Measurements from ENCODE around the gene ATAD5.
"Not testable (repeated sequence)": the region's sequence is repeated elsewhere in the genome, so short reads cannot be mapped to it uniquely, and the experiment has no call there.

The ATAD5 gene

DNA sequence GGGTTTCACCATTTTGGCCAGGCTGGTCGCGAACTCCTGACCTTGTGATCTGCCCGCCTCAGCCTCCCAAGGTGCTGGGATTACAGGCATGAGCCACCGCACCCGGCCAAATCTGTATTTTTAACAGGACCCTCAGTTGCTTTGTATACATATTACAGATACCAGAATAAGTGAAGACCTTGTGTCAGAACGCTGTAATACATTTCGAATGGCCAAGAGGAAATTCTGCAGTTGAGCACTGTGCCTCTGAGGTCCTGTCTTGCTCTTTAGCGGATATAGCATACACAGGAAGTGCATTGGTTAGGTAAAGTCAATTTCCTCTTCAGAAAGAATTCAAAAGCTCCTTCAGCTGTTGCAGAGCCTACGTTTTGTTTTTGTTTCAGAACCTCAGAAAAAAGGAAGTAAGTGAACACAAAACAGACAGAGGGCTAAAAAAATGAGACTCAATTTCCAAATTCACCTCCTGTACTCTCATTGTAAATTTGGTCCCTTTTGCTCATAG, 22.9 kb upstream of the ATAD5 start:
- Histone ChIP-seq H3K27ac (ENCODE audit: low read depth in 2 of 2, low read length in 2 of 2) (peak overlapping the region; percentile 60 to 78), H3K9me3 (ENCODE audit: control insufficient read depth in 2 of 2, low read length in 2 of 2) (no peaks in the 10 kb centered on the region), H3K27me3 (ENCODE audit: control insufficient read depth in 2 of 2, insufficient read depth in 2 of 2, low read length in 2 of 2) (no peaks in the 10 kb centered on the region), H3K4me3 (ENCODE audit: low read length in 2 of 2) (peak overlapping the region in 1 of 2 donors; percentile 43), H3K4me1 (ENCODE audit: control insufficient read depth in 2 of 2, insufficient read depth in 2 of 2, low read length in 2 of 2) (peaks cover 3 to 6% of the 10 kb centered on the region in 2 donors), H3K9ac (ENCODE audit: low read depth in 1 of 2, low read length in 2 of 2) (no peak overlapping the region), H3K36me3 (ENCODE audit: control insufficient read depth in 2 of 2, insufficient read depth in 2 of 2, low read length in 2 of 2) (peaks cover 7 to 10% of the 10 kb centered on the region in 2 donors)

DNA sequence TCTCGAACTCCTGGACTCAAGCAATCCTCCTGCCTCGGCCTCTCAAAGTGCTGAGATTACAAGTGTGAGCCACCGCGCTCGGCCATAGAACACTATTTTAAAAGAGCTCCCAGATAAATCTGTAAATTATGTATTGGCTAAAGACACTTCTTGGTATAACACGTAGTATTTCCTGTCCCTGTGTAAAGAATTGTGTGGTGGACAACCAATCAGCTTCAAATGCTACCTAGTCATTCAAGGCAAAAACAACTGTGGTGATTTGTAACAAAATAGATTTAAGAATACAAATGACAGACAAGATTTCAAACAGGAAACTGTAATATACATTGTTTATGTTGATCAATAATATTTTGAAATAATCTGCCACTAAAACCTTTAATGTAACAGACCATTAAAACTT, 21.9 kb upstream of the ATAD5 start:
- no peaks in the 10 kb centered on the region for H3K27me3 ChIP-seq (ENCODE audit: control insufficient read depth in 2 of 2, insufficient read depth in 2 of 2, low read length in 2 of 2)
- H3K9me3 ChIP-seq (ENCODE audit: control insufficient read depth in 2 of 2, low read length in 2 of 2): no peaks in the 10 kb centered on the region
- peak overlapping the region; percentile 60 to 78 for H3K27ac ChIP-seq (ENCODE audit: low read depth in 2 of 2, low read length in 2 of 2)
- H3K4me1 ChIP-seq (ENCODE audit: control insufficient read depth in 2 of 2, insufficient read depth in 2 of 2, low read length in 2 of 2): peaks cover 3 to 6% of the 10 kb centered on the region in 2 donors
- no peak overlapping the region for H3K9ac ChIP-seq (ENCODE audit: low read depth in 1 of 2, low read length in 2 of 2)
- H3K36me3 ChIP-seq (ENCODE audit: control insufficient read depth in 2 of 2, insufficient read depth in 2 of 2, low read length in 2 of 2): peaks cover 3 to 7% of the 10 kb centered on the region in 2 donors
- no peak overlapping the region for H3K4me3 ChIP-seq (ENCODE audit: low read length in 2 of 2)

DNA sequence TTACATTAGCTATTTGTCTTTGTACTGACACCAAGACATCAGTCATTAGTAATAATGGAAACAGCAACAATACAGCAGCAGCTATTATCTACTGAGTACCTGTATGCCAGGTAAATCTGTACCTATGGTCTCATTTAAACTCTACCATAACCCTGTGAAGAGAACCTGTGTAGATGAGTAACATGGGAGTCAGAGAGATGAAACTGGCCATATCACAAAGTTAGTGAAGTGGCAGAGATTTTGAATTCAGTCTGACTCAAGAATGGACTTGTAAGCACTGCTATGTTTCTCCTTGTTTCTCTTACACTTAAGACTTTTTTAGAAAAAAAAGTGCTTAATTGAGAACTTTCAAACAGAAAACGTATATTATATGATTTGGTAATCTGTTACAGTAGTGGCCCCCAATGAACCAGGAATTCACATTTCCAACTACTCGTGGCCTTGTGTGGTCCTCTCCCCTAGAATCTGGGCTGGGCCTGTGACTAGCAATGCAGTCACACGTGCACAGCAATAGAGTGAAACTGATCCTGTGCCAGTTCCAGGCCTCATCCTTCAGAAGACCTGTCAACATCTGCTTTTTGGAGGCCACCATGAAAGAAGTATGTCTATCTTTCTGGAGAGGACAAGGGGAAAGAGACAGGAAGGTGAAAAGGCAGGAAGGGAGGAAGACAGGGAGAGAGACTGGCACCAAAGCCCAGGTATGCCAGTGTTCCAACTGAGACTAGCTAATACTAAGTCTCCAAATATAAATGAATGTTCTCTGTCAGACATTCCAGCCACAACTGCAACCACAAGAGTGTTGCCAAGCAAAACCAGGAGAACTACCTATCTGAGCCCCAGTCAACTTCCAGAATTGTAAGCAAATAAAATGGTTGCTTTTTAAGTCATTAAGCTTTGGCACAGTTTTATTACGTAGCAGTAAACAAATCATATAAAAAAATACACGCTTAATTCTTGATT, 19.3 kb upstream of the ATAD5 start:
- Histone ChIP-seq H3K36me3 (ENCODE audit: control insufficient read depth in 2 of 2, insufficient read depth in 2 of 2, low read length in 2 of 2) (peaks cover 3 to 7% of the 10 kb centered on the region in 2 donors), H3K27ac (ENCODE audit: low read depth in 2 of 2, low read length in 2 of 2) (no peak overlapping the region)

DNA sequence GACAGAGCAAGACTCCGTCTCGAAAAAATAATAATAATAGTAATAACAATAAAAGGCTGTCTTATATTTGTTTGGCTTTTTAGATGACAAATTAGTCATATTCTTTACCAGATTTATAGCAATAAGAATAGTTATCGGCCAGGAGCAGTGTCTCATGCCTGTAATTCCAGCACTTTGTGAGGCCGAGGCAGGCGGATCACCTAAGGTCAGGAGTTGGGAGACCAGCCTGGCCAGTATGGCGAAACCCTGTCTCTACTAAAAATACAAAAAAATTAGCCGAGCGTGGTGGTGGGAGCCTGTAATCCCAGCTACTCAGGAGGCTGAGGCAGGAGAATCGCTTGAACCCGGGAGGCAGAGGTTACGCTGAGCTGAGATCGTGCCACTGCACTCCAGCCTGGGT, 17.5 kb upstream of the ATAD5 start:
- H3K4me3 ChIP-seq (ENCODE audit: low read length in 2 of 2); H3K4me1 ChIP-seq (ENCODE audit: control insufficient read depth in 2 of 2, insufficient read depth in 2 of 2, low read length in 2 of 2); H3K27me3 ChIP-seq (ENCODE audit: control insufficient read depth in 2 of 2, insufficient read depth in 2 of 2, low read length in 2 of 2); H3K9me3 ChIP-seq (ENCODE audit: control insufficient read depth in 2 of 2, low read length in 2 of 2); H3K27ac ChIP-seq (ENCODE audit: low read depth in 2 of 2, low read length in 2 of 2); H3K9ac ChIP-seq (ENCODE audit: low read depth in 1 of 2, low read length in 2 of 2); H3K36me3 ChIP-seq (ENCODE audit: control insufficient read depth in 2 of 2, insufficient read depth in 2 of 2, low read length in 2 of 2): not testable (repeated sequence)

More for the DNA sequence above, 19.3 kb upstream of the ATAD5 start:
- H3K4me1 ChIP-seq (ENCODE audit: control insufficient read depth in 2 of 2, insufficient read depth in 2 of 2, low read length in 2 of 2): peaks cover 0 to 6% of the 10 kb centered on the region in 2 donors
- no peaks in the 10 kb centered on the region for H3K9me3 ChIP-seq (ENCODE audit: control insufficient read depth in 2 of 2, low read length in 2 of 2)
- no peak overlapping the region for H3K4me3 ChIP-seq (ENCODE audit: low read length in 2 of 2)
- no peaks in the 10 kb centered on the region for H3K27me3 ChIP-seq (ENCODE audit: control insufficient read depth in 2 of 2, insufficient read depth in 2 of 2, low read length in 2 of 2)
- no peak overlapping the region for H3K9ac ChIP-seq (ENCODE audit: low read depth in 1 of 2, low read length in 2 of 2)

DNA sequence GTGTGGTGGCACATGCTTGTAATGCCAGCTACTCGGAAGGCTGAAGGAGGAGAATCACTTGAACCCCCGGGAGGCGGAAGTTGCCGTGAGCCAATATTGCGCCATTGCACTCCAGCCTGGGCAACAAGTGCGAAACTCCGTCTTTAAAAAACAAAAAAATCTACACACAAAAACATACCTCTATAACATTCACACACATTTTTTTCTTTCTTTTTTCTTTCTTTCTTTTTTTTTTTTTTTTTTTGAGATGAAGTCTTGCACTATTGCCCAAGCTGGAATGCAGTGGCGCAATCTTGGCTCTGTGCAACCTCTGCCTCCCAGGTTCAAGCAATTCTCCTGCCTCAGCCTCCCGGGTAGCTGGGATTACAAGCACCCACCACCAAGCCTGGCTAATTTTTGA, 16.9 kb upstream of the ATAD5 start:
- H3K4me1 ChIP-seq (ENCODE audit: control insufficient read depth in 2 of 2, insufficient read depth in 2 of 2, low read length in 2 of 2); H3K36me3 ChIP-seq (ENCODE audit: control insufficient read depth in 2 of 2, insufficient read depth in 2 of 2, low read length in 2 of 2); H3K9ac ChIP-seq (ENCODE audit: low read depth in 1 of 2, low read length in 2 of 2); H3K27me3 ChIP-seq (ENCODE audit: control insufficient read depth in 2 of 2, insufficient read depth in 2 of 2, low read length in 2 of 2); H3K4me3 ChIP-seq (ENCODE audit: low read length in 2 of 2); H3K27ac ChIP-seq (ENCODE audit: low read depth in 2 of 2, low read length in 2 of 2); H3K9me3 ChIP-seq (ENCODE audit: control insufficient read depth in 2 of 2, low read length in 2 of 2): not testable (repeated sequence)

DNA sequence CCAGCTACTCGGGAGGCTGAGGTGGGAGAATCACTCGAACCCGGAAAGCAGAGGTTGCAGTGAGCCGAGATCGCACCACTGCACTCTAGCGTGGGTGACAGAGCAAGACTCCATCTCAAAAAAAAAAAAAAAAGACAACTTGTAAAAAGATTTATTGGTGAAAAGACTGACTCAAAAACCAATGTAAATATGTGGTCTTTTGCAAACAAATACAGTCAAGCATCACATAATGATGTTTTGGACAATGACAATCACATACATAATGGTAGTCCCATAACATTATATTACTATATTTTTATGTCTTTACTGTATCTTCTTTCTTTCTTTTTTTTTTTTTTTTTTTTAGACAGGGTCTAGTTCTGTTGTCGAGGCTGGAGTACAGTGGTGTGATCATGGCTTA, 15.6 kb upstream of the ATAD5 start:
- Histone ChIP-seq H3K27me3 (ENCODE audit: control insufficient read depth in 2 of 2, insufficient read depth in 2 of 2, low read length in 2 of 2) (no peaks in the 10 kb centered on the region), H3K27ac (ENCODE audit: low read depth in 2 of 2, low read length in 2 of 2) (no peak overlapping the region), H3K9ac (ENCODE audit: low read depth in 1 of 2, low read length in 2 of 2) (no peak overlapping the region), H3K4me1 (ENCODE audit: control insufficient read depth in 2 of 2, insufficient read depth in 2 of 2, low read length in 2 of 2) (peaks cover 4 to 9% of the 10 kb centered on the region in 2 donors), H3K9me3 (ENCODE audit: control insufficient read depth in 2 of 2, low read length in 2 of 2) (no peaks in the 10 kb centered on the region), H3K4me3 (ENCODE audit: low read length in 2 of 2) (no peak overlapping the region), H3K36me3 (ENCODE audit: control insufficient read depth in 2 of 2, insufficient read depth in 2 of 2, low read length in 2 of 2) (no peaks in the 10 kb centered on the region)

DNA sequence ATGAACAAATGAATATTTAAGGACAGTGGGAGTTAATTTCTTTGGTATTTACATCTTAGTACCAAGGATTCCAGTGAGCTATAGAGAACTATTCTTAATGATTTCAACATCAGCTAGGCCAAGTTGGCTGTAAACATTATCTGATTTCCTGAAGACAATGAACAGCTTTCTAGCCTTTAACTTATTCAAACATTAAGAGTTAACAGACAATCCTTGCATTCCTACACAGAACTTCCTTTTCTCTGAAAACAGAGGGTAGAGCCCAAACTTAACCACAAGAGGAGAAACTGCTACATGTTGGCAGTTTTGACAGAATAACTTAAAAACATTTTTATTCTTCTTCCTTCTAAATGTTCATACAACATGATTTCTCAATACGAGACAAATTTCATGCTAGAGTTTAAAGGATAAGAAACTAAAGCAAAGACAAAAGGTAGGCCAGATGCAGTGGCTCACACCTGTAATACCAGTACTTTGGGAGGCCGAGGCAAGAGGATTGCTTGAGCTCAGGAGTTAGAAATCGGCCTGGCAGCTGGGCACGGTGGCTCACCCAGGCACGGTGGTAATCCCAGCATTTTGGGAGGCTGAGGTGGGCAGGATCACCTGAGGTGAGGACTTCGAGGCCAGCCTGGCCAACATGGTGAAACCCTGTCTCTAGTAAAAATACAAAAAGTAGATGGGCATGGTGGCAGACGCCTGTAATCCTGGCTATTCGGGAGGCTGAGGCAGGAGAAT, 11.6 kb upstream of the ATAD5 start:
- Histone ChIP-seq H3K27me3 (ENCODE audit: control insufficient read depth in 2 of 2, insufficient read depth in 2 of 2, low read length in 2 of 2) (no peaks in the 10 kb centered on the region), H3K9ac (ENCODE audit: low read depth in 1 of 2, low read length in 2 of 2) (no peak overlapping the region), H3K9me3 (ENCODE audit: control insufficient read depth in 2 of 2, low read length in 2 of 2) (no peaks in the 10 kb centered on the region), H3K4me1 (ENCODE audit: control insufficient read depth in 2 of 2, insufficient read depth in 2 of 2, low read length in 2 of 2) (peaks cover 20 to 22% of the 10 kb centered on the region in 2 donors), H3K27ac (ENCODE audit: low read depth in 2 of 2, low read length in 2 of 2) (peak overlapping the region in 1 of 2 donors; percentile 28), H3K36me3 (ENCODE audit: control insufficient read depth in 2 of 2, insufficient read depth in 2 of 2, low read length in 2 of 2) (no peaks in the 10 kb centered on the region), H3K4me3 (ENCODE audit: low read length in 2 of 2) (no peak overlapping the region)

DNA sequence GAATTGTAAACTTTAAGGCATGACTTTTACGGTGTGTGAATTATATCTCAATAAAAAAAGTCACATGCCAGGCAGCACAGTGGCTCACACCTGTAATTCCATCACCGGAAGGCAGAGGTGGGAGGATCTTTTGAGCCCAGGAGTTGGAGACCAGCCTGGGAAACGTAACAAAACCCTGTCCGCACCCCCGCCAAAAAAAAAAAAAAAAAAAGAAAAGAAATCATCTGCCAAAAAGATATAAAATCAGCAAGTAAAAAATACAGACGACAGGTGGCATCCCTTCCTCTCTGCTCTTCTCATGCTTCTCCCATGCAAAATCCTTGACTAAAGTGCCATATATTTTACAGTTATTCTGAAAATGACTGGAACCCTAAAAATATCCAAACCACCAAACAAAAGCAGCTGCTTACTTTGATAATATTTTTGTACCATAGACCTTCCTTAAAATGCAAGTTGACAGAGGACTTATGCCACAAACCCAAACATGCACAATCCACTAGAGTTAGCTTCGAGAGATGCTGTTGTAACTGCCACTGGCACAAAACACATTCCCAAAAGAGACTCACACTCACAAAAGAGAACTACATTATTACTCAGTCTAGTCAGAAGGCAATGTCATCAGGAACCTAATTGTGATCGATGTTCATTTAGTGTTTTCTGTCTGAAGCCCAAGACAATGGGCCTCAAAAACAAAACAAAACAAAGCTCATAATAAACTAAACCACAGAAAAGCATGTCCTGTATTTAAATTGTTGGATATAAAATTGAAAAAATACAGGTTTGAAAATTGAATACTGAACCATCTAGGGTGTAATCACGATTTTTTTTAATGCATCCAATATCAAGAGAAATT, 9.7 kb upstream of the ATAD5 start:
- Histone ChIP-seq H3K27ac (ENCODE audit: low read depth in 2 of 2, low read length in 2 of 2) (peak overlapping the region in 1 of 2 donors; percentile 45), H3K9ac (ENCODE audit: low read depth in 1 of 2, low read length in 2 of 2) (peak overlapping the region in 1 of 2 donors; percentile 20), H3K9me3 (ENCODE audit: control insufficient read depth in 2 of 2, low read length in 2 of 2) (no peaks in the 10 kb centered on the region), H3K4me1 (ENCODE audit: control insufficient read depth in 2 of 2, insufficient read depth in 2 of 2, low read length in 2 of 2) (peaks cover 24 to 31% of the 10 kb centered on the region in 2 donors), H3K4me3 (ENCODE audit: low read length in 2 of 2) (peak overlapping the region; percentile 24 to 84), H3K27me3 (ENCODE audit: control insufficient read depth in 2 of 2, insufficient read depth in 2 of 2, low read length in 2 of 2) (no peaks in the 10 kb centered on the region), H3K36me3 (ENCODE audit: control insufficient read depth in 2 of 2, insufficient read depth in 2 of 2, low read length in 2 of 2) (no peaks in the 10 kb centered on the region)

DNA sequence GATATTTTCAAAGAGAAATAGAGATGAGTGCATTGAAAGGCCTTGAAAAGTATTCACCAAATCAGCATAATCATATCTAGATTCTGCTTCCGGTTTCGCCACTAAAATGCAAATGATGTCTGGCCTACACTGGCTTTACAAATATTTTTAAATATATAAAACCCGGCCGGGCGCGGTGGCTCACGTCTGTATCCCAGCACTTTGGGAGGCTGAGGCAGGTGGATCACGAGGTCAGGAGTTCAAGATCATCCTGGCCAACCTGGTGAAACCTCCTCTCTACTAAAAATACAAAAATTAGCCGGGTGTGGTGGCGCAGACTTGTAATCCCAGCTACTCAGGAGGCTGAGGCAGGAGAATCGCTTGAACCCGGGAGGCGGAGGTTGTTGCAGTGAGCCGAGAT, 8.8 kb upstream of the ATAD5 start:
- peak overlapping the region; percentile 5 to 84 for H3K4me3 ChIP-seq (ENCODE audit: low read length in 2 of 2)
- not testable (repeated sequence) for H3K27me3 ChIP-seq (ENCODE audit: control insufficient read depth in 2 of 2, insufficient read depth in 2 of 2, low read length in 2 of 2); H3K9ac ChIP-seq (ENCODE audit: low read depth in 1 of 2, low read length in 2 of 2); H3K36me3 ChIP-seq (ENCODE audit: control insufficient read depth in 2 of 2, insufficient read depth in 2 of 2, low read length in 2 of 2); H3K9me3 ChIP-seq (ENCODE audit: control insufficient read depth in 2 of 2, low read length in 2 of 2)
- H3K27ac ChIP-seq (ENCODE audit: low read depth in 2 of 2, low read length in 2 of 2): peak overlapping the region in 1 of 2 donors; percentile 48
- H3K4me1 ChIP-seq (ENCODE audit: control insufficient read depth in 2 of 2, insufficient read depth in 2 of 2, low read length in 2 of 2): peaks cover 24 to 31% of the 10 kb centered on the region in 2 donors
